Chondrocyte (in vitro differentiated cells): Measurements from ENCODE around the gene MTG2. TPM values are rescaled to one million over a fixed set of nuclear protein-coding genes. Genes with fewer than 3 reads are reported as not detected.

Experiments used
- DNase-seq: peaks from one replicate; pipeline ENCODE4 v3.0.0; 2021; ENCODE audit warnings: mixed read lengths, low spot score
- H3K27ac Mint-ChIP-seq: one replicate; pipeline ENCODE4 v1.8.0; 2021; ENCODE audit warnings: mild to moderate bottlenecking, moderate library complexity, mixed read lengths; ENCODE audit not compliant: unreplicated experiment
- H3K27me3 Mint-ChIP-seq: 2 replicates; pipeline ENCODE4 v1.8.0; 2021; ENCODE audit warnings: low read depth, mixed read lengths
- H3K36me3 Mint-ChIP-seq: 2 replicates; pipeline ENCODE4 v1.8.0; 2021; ENCODE audit warnings: low read depth, mixed read lengths
- H3K4me1 Mint-ChIP-seq: 2 replicates; pipeline ENCODE4 v1.8.0; 2021; ENCODE audit warnings: low read depth, mild to moderate bottlenecking, mixed read lengths
- H3K4me3 Mint-ChIP-seq: one replicate; pipeline ENCODE4 v1.8.0; 2021; ENCODE audit warnings: mild to moderate bottlenecking, moderate library complexity, mixed read lengths; ENCODE audit not compliant: unreplicated experiment
- H3K9me3 Mint-ChIP-seq: 2 replicates; pipeline ENCODE4 v1.8.0; 2021; ENCODE audit warnings: low read depth, mixed read lengths
- total RNA-seq: library from RNA; stranded (reverse); gene quantifications from 3 replicates; pipeline ENCODE4 v1.2.1, GENCODE V29; 2021
- TF ChIP-seq, protein P1 (sequence below): fragments of 200-600 bp; sonication (generic); IDR thresholded peaks from 2 replicates; pipeline ENCODE4 v1.5.0; 2021; ENCODE audit warnings: antibody characterized with exemption, mild to moderate bottlenecking, moderate library complexity

MTG2 gene
- total RNA-seq, 1 donor from 2014 or later, result 22.3 TPM

- Mint-ChIP-seq H3K4me1 (no peaks in the 10 kb centered on the region), H3K36me3 (no peaks in the 10 kb centered on the region), H3K27ac (no peak overlapping the region), H3K27me3 (peaks cover 30% of the 10 kb centered on the region), H3K9me3 (no peaks in the 10 kb centered on the region), H3K4me3 (no peak overlapping the region)
- TF ChIP-seq, protein P1, sequence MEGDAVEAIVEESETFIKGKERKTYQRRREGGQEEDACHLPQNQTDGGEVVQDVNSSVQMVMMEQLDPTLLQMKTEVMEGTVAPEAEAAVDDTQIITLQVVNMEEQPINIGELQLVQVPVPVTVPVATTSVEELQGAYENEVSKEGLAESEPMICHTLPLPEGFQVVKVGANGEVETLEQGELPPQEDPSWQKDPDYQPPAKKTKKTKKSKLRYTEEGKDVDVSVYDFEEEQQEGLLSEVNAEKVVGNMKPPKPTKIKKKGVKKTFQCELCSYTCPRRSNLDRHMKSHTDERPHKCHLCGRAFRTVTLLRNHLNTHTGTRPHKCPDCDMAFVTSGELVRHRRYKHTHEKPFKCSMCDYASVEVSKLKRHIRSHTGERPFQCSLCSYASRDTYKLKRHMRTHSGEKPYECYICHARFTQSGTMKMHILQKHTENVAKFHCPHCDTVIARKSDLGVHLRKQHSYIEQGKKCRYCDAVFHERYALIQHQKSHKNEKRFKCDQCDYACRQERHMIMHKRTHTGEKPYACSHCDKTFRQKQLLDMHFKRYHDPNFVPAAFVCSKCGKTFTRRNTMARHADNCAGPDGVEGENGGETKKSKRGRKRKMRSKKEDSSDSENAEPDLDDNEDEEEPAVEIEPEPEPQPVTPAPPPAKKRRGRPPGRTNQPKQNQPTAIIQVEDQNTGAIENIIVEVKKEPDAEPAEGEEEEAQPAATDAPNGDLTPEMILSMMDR, result no peak
- DNase-seq, result no peak
Observed at GRCh38 chr20:62227977-62228958, 45.4 kb downstream of the MTG2 start.

GRCh38 chr20:62228982-62229545 lies 46.2 kb downstream of the MTG2 start:
- H3K27me3 Mint-ChIP-seq, result peaks cover 27% of the 10 kb centered on the region
- H3K27ac Mint-ChIP-seq, result no peak overlapping the region
- no peak for DNase-seq
- H3K9me3 Mint-ChIP-seq, result no peaks in the 10 kb centered on the region
- no peaks in the 10 kb centered on the region for H3K36me3 Mint-ChIP-seq
- no peaks in the 10 kb centered on the region for H3K4me1 Mint-ChIP-seq
- no peak overlapping the region for H3K4me3 Mint-ChIP-seq
- TF ChIP-seq, protein P1, result no peak

- no peaks in the 10 kb centered on the region for H3K9me3 Mint-ChIP-seq
- TF ChIP-seq, protein P1, result no peak
- H3K4me3 Mint-ChIP-seq, result no peak overlapping the region
- DNase-seq, result no peak
- H3K4me1 Mint-ChIP-seq, result no peaks in the 10 kb centered on the region
- no peak overlapping the region for H3K27ac Mint-ChIP-seq
- peaks cover 22% of the 10 kb centered on the region for H3K27me3 Mint-ChIP-seq
- H3K36me3 Mint-ChIP-seq, result no peaks in the 10 kb centered on the region
Observed at GRCh38 chr20:62229667-62230066, 46.8 kb downstream of the MTG2 start.

DNA sequence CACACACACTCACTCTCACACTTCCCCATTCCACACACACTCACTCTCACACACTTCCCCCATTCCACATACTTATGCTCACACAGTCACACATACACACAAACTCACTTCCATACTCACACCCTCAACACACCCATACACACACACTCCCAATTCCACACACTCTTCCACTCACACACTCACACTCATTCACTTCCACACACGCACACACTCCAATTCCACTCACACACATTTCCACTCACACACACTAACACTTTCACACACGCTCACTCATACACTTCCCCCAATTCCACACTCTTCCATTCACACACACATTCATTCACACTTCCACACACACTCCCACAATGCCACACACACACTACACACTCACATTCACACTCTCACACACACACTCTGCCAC lies 47.4 kb downstream of the MTG2 start:
- Mint-ChIP-seq H3K27me3 (peaks cover 16% of the 10 kb centered on the region), H3K4me1 (no peaks in the 10 kb centered on the region)
- DNase-seq, result no peak

DNA sequence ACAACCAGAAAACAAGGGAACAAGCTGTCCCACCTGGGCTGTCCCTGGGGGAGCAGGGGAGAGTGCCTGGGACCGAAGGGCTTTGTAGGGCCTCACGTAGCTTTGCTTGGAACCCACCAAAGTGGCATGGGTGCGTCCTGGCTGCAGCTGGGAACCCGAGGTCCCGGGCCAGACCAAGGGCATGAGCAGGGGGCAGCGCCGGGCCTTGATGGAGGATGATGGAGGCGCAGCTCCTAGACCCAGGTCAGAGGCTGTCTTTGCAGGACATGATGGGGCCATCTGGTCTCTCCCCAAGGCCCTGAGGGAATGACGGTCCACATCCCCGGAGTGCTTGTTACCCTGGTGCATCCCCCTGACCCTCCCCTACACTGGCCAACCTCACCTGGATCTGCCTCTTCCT lies 47.9 kb downstream of the MTG2 start:
- no peaks in the 10 kb centered on the region for H3K4me1 Mint-ChIP-seq
- DNase-seq, result no peak
- TF ChIP-seq, protein P1, result no peak
- no peak overlapping the region for H3K4me3 Mint-ChIP-seq
- no peaks in the 10 kb centered on the region for H3K36me3 Mint-ChIP-seq
- H3K27me3 Mint-ChIP-seq, result peaks cover 12% of the 10 kb centered on the region
- H3K27ac Mint-ChIP-seq, result no peak overlapping the region
- H3K9me3 Mint-ChIP-seq, result no peaks in the 10 kb centered on the region

More for the DNA sequence above, 47.4 kb downstream of the MTG2 start:
- no peaks in the 10 kb centered on the region for H3K9me3 Mint-ChIP-seq
- no peaks in the 10 kb centered on the region for H3K36me3 Mint-ChIP-seq
- no peak overlapping the region for H3K27ac Mint-ChIP-seq
- TF ChIP-seq, protein P1, result no peak
- no peak overlapping the region for H3K4me3 Mint-ChIP-seq
